GM12875 (cell line): ENCODE results near the gene GTPBP3.

Experiments
- H3K4me3 ChIP-seq: one replicate; pipeline ENCODE4 v1.5.1; 2011; ENCODE audit warnings: low read depth, low read length, control low read depth
- CTCF ChIP-seq: IDR thresholded peaks from 2 replicates; pipeline ENCODE4 v1.5.1; 2011; ENCODE audit warnings: low read depth, mild to moderate bottlenecking, control low read depth, inconsistent platforms, low read length, moderate library complexity, borderline replicate concordance; ENCODE audit not compliant: insufficient read depth

GTPBP3 gene

GRCh38 chr19:17334414-17335409 is 2.6 kb upstream of the GTPBP3 start, which contains the start of gene ANO8:
Gene ANO8, minus strand, starts transcription at chr19:17334855. Its CDS starts 185 bp downstream, at chr19:17334670.
- H3K4me3 ChIP-seq, result peak within 1 kb of the TSS; percentile 80
- TF ChIP-seq CTCF, result no peak

GRCh38 chr19:17335575-17335974 is 1.8 kb upstream of the GTPBP3 start:
- TF ChIP-seq CTCF, result no peak
- H3K4me3 ChIP-seq, result no peak overlapping the region

- no peak for TF ChIP-seq CTCF
- peak overlapping the region; percentile 78 for H3K4me3 ChIP-seq
Measured at GRCh38 chr19:17337675-17338432, 501 bp downstream of the GTPBP3 start.

GRCh38 chr19:17338433-17339078 is 1.2 kb downstream of the GTPBP3 start:
- TF ChIP-seq CTCF, result no peak
- H3K4me3 ChIP-seq, result peak overlapping the region; percentile 78

- H3K4me3 ChIP-seq, result no peak overlapping the region
Measured at GRCh38 chr19:17339088-17339741, 1.9 kb downstream of the GTPBP3 start.

More at GRCh38 chr19:17339088-17339741, 1.9 kb downstream of the GTPBP3 start:
- no peak for TF ChIP-seq CTCF
